Neural progenitor cell (in vitro differentiated cells): Measurements from ENCODE around the gene SMAP2.

Experiments used
- CTCF ChIP-seq: fragments of 200-600 bp; sonication (generic); IDR thresholded peaks from 2 replicates; pipeline ENCODE4 v1.5.1; 2017; ENCODE audit warnings: antibody characterized with exemption, mild to moderate bottlenecking
- EZH2 ChIP-seq: fragments of 200-600 bp; sonication (generic); IDR thresholded peaks from 2 replicates; pipeline ENCODE4 v1.6.1; 2017; ENCODE audit warnings: antibody characterized with exemption, mild to moderate bottlenecking, moderate library complexity

- TF ChIP-seq CTCF (no peak), EZH2 (no peak)
These were observed 38.3 kb downstream of the SMAP2 start for GRCh38 chr1:40411843-40412242.
